ENCODE measurements around the gene NPPB.

Gene NPPB

DNA sequence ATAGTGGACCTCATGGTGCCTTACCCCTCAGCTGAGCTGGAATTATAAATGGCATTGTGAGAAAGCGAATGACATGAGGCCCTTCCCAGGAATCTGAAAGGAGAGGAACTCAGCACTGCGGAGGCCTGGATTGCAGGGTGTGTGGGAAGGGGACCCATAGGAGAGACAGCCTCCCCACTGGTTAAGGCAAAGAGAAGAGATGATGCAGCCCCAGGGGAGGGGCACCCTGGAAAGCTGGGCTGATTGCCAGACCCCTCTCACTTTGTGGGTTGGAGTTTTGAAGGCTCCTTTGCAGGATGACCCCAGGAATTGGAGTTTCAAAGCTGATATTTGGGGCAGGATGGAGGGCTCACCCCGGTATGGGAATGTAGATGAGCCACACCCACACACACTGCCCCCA, 2.0 kb downstream of the NPPB start:
- DNase-seq, result no peak

DNA sequence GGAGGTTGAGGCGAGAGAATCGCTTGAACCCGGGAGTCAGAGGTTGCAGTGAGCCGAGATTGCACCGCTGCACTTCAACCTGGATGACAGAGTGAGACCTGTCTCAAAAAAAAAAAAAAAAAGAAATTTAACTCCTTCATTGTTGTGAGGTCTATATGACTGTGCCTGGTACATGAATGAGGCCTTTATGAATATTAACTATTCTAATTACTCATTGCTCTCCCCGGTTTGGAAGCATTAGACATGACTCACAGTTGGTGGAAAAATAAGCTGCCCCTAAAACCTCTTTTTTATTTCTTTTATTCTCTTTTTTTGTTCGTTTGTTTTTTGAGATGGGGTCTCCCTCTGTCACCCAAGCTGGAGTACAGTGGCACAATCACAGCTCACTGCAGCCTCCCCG, 3.3 kb downstream of the NPPB start:
- DNase-seq, result no peak

DNA sequence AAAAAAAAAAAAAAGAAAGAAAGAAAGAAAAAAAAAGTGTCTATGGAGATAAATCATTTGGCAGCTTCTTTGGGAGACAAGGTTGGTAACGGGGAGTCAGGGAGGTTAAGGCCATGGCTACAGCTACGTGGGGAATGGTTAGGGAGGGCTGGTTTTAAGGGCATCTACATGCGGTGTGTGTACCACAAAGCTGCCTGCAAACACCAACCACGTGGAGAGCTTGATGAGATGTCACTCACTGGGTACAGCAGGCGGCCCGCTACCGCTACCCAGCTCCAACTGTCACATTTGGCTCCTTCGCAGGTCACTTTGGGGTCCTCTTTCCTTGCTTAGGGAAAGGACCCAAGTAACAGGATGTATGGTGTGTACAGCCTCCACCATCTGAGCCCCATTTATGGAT, 4.2 kb downstream of the NPPB start:
- DNase-seq, result no peak

DNA sequence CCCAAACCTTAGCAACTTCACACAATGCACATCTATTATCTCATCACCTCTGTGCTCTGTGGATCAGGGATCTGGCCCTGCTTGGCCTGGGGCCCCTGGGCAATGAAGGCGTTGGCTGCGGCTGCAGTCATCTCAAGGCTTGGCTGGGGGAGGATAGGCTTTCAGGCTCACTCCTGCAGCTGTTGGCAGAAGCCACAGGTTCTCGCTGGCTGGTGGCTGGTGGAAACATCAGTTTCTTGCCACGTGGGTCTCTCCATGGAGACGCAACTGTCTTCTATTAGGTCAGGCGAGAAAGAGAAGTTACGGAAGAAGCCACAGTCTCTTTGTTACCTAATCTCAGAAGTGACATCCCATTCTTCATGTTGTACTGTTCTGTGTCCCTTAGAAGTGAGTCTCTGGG, 7.6 kb downstream of the NPPB start:
- no peak for DNase-seq

DNA sequence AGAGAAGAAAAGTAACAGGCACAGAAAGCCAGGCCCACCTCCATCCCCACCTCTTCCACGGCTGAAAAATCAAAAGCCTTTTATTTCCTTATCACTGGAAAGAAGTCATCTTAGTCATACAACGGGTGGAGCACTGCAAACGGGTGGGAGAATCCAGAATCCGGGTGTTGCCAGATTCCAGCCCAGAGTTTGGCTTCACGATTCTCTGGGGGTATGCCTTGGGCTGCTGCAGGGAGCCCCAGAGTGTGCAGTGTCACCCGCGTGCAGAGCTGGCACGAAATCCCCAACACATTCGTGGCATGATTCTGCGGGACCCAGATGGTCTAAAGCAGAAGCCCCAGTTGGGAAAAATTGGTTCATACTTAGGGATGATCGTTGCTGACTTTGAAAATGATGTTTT, 8.6 kb downstream of the NPPB start:
- DNase-seq, result no peak

DNA sequence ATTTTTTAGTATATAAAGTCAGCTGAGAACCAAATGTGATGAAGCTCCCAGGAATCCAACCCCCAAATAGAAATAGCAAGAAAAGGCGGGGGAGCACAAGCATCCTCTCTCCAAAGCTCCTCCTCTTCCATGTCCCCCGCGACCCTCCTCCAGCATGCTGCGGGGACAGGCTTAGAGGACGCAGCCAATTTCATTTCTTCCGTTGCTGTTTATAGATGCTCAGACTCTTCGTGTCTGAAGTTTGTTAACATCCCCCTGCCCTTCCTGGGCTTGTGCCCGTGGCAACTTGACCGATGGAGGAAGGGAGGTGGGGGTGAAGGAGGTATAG, 10.4 kb downstream of the NPPB start:
- DNase-seq, result no peak

DNA sequence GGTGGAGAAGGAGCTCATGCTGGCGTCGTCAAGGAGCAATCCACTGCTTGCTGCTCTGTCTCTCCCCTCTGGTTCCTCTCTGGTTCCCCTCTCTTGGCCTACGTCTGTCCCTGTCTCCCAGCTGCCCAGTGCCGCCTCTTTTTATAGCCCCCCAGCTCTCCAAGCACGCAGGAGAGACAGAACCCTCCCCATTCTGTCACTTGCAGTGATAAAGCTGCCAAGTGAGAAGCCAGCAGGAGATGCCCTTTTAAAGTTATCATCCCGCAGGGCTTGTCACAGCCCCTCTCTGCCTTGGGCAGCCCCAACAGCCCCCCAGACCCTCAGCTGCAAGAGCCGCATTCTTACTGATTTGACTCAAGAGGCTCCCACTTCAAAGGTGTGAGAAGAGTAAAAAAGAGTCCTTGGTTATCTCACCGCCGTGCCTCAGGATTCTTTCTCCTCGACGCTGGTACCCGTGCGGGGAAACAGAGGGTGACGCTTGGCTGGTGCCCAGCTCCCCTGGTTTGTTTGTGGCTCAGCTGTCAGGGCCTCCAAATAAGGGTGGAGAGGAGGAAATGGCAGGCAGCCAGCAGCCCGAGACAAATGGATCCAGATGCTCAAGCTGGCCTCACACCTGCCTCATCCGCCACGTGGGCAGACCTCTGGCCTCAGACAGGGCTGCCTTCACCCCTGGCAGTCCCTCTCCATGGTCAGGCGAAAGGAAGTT, 10.9 kb downstream of the NPPB start, which contains the start of gene NPPA:
NPPA (minus strand) TSS at position 117 of the 706 bp plus-strand sequence; CDS start at position 18, 99 bp downstream.
- DNase-seq, result no peak

DNA sequence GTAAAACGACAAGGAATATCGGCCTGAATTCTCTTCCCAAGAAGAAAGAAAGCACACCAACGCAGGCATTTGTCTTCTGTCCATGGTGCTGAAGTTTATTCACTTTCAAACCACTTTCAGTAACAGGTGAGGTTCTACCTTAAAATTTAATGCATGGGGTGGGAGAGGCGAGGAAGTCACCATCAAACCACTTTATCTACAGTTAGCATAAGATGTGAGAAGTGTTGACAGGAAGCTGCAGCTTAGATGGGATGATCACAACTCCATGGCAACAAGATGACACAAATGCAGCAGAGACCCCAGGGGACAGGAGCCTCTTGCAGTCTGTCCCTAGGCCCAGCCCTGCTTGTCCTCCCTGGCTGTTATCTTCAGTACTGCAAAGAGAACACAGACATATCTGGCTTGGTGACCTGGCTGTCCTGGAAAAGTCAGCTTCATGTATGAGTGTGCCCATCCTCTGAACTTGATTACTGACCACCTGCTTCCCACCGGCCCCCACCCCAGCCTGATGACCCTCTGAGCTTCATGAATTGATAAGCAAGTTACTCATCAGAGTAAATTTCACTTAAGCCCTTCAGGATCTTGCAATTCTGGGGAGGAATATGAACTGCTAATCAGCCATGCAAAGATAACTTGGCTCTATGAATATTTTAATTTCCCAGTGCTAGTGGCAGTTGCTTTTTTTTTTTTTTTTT, 13.0 kb downstream of the NPPB start:
- no peak for DNase-seq

DNA sequence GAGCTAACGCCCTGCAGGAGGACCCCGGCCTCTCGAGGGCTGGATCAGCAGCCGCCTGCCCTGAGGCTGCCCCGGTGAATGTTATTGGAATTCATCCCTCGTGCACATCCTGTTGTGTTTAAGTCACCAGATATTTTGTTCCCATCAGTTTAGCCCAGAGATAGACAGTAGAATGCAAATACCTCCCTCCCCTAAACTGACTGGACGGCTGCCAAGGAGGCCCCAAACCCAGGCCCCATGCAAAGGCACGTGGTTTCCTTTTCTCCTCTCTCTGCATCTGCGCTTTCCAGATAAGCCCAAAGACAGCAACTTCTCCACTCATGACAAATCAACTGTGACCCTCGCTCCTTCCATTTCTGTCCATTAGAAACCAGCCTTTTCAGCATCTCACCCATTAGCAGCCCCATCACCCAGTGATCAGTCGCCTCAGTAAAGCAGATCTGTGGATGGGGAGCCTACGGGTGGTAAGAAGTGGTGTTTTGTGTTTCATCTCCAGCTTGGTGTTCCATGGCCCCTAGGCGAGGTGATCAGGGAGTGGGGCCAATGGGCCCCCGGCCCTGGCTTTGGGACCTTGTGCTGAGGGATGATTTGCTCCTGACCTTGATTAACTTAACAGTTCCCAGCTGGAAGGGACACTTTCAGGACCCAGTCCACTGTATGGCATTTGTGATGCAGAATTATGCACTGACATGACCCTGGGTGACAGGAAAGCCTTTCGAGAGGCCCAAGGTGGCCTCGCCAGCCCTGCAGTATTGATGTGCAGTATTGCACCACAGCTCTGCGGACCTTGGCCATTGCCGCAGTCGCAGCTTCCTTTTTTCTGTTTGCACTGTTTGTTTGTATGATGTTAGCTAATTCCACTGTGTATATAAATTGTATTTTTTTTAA, 16.3 kb downstream of the NPPB start:
- DNase-seq, result no peak

DNA sequence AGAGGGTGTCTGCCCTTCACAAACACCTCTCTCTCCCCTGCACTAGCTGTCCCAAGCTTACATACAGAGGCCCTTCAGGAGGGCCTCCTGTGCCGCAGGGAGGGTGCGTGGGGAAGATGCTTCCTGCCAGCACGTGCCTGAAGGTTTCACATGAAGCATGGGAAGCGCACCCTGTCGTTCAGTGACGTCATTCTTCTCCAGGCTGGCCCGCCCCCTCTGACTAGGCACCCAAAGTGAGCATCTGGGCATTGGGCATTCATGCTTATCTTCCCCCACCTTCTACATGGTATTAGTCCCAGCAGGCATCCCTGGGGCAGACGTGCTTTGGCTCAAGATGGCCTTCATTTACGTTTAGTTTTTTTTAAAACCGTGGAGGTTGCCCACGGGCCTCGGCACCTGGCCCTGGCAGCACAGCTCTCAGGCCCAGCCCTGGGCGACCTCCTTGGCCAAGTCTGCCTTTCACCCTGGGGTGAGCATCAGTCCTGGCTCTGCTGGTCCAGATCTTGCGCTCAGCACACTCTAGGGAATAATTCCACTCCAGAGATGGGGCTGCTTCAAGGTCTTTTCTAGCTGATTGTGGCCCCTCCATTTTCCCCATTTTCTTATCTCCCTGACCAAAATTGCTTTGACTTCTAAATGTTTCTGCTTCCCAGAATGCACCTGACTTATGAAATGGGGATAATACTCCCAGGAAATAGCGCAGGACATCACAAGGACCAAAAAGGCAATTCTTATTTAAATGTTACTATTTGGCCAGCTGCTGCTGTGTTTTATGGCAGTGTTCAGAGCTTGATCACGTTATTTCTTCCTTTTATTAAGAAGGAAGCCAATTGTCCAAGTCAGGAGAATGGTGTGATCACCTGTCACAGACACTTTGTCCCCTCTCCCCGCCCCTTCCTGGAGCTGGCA, 17.2 kb downstream of the NPPB start:
- no peak for DNase-seq

DNA sequence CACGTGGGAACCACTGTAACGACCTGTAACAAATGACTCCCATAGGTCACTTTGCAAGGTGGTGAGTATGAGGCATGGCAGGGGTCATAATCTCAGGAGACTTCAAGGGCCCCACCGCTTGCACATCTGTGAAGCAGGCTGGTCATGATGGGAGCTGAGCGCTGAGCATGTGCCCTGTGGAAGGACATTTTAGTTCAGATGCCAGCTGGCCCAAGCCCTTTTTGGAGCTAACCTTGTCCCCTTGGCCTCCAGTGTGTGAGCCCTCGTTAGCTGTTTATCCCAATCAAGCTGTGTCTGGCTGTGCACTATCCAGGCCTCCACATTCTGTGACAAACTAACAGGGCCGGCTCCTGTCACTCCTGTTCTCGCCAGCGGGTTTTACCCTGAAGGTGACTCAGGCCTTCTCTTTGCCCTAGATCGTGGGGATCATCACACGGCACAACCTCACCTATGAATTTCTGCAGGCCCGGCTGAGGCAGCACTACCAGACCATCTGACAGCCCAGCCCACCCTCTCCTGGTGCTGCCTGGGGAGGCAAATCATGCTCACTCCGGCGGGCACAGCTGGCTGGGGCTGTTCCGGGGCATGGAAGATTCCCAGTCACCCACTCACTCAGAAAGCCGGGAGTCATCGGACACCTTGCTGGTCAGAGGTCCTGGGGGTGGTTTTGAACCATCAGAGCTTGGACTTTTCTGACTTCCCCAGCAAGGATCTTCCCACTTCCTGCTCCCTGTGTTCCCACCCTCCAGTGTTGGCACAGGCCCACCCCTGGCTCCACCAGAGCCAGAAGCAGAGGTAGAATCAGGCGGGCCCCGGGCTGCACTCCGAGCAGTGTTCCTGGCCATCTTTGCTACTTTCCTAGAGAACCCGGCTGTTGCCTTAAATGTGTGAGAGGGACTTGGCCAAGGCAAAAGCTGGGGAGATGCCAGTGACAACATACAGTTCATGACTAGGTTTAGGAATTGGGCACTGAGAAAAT, 18.7 kb downstream of the NPPB start:
- DNase-seq, result no peak

DNA sequence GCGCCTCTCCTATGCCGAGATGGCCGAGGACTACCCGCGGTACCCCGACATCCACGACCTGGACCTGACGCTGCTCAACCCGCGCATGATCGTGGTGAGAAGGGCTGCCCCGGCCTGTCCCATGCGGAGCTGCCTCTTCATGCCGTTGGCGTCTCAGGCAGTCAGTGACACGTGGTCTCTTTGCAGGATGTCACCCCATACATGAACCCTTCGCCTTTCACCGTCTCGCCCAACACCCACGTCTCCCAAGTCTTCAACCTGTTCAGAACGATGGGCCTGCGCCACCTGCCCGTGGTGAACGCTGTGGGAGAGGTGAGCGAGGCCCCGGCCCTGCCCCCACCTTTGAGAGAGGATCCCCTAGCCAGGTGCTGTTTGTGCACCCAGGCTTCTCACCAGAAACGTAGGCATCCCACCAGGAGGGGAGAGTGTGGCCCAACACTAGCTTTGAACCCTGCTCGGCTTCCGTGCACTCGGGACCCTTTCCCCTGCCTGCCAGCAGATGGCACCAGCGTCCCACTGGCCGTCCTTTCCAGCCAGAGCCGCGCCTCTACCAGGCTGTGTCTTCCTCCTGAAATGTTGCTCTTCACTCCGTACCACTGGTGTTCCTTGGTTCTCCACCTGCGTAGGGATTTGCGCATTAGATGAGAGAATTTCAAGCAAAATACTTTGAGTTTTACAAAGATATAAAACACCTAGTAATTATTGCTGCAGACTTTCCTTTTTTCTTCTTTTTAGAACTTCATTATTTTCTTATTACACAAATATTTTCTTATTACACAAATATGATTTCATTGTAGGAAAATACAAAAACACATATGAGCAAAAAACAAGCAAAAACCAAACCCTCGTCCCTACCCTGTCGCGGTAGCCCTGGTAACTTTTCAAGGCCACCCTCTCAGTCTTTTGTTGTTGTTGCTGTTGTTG, 20.1 kb downstream of the NPPB start:
- DNase-seq, result peak; percentile 6

DNA sequence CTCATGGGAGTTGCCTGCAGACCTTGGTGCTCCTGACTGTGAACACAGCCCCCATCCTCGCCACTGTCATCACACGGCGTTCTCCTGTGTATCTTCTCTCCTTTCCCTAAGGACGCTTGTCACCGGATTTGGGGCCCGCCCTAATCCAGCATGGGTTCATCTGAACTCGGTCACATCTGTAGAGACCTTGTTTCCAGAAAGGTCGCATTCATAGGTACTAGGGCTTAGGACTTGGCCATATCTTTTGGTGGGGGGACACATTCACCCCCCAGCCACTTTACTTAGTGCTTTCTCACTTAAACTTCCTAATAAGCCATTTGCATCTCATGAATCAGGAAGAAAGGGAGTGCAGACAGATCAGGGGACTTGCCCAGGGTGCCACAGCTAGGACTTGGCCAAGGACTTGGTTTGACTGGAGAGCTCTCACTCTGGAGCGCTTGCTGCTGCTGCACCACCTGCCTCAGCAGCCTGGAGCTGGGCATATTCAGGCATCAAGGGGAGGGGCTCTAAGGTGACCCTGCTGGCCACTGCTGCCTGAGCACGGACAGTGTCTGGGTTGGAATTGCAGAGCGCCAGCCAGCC, 20.9 kb downstream of the NPPB start:
- DNase-seq, result no peak

DNA sequence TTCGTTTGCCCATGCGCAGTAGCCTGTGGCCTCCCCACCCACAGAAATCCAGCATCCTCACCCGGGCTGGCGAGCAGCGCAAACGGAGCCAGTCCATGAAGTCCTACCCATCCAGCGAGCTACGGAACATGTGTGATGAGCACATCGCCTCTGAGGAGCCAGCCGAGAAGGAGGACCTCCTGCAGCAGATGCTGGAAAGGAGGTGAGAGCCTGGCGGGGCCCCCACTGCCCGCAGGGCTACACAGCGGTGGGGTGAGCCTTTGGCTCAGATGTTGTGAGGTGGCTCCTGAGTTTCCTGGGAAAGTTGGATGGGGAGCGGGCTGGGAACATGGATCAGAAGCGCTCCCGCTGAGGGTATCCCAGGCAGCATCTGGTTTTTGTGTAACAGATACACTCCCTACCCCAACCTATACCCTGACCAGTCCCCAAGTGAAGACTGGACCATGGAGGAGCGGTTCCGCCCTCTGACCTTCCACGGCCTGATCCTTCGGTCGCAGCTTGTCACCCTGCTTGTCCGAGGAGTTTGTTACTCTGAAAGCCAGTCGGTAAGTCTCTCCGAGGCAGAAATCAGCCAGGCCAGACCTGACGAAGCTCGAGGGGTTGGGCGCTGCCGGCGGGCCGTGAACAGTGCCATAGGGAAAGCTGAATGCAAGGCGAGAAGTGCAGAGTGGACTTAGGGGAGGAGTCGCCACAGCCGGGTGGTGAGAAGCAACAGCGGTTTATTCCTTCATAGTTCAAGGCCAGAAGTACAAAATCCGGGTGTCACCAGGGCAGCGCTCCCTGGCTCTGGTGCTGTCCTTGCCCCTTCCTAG, 21.6 kb downstream of the NPPB start:
- DNase-seq, result no peak

DNA sequence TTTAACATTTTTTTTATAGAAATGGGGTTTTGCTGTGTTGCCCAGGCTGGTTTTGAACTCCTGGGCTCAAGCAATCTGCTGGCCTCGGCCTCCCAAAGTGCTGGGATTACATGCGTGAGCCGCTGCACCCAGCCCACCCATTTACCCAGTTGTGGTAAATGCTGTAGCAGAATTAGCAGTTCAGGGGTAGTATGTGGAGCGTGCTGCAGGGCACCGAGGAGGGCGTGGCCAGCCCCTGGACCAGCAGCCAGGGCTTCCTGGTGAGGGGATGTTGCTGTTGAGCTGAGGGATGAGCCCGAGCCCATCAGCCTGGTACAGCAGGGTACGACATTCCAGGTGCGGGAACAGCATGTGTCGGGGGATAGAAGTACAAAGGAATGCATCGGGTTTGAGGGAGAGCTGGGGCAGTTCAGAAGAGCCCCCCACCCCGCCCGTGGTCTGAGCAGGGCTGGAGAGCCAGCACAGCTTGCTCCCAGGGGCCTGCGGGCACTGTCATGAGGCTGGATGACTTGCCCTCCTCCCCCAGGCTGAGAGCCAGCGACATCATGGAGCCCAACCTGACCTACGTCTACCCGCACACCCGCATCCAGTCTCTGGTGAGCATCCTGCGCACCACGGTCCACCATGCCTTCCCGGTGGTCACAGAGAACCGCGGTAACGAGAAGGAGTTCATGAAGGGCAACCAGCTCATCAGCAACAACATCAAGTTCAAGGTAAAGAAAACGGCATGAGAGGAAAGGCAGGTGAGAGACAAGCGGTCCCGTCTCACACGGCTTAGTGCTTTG, 23.1 kb downstream of the NPPB start:
- no peak for DNase-seq

DNA sequence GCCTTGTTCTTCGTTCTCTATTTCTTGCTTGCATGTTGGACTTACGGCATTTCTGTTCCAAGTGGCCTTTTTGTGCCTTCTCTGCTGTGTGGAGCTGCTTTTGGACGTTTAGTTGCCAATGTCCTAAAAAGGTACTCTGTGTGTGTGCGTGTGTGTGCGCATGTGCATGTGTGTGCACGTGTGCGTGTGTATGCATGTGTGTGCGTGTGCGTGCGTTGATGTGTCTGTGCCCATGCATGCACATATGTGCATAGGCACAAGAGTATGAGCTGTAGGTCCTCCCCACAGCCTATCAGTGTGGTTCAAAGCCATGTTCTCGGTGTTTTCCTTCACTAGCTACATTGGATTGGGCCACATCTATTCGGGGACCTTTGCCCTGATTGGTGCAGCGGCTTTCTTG, 24.8 kb downstream of the NPPB start:
- no peak for DNase-seq

DNA sequence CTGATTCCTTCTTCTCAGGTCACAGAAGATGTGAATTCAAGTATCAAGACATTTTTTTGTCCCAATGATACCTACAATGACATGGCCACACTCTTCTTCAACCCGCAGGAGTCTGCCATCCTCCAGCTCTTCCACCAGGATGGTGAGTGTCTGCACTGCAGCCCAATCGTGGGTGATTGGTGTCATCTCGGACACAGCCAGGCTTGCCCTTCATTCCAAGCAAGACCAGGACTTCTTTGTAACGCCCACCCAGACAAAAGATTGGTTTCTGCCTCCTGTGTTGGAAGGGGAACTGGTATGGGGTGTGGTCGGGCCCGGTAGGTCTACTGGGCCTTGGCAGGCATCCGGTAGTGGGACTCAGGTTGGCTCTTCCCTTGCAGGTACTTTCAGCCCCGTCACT, 25.2 kb downstream of the NPPB start:
- DNase-seq, result no peak
